Body of pancreas (tissue), 4 donors: ENCODE results near the gene SH3PXD2B. TPM values are rescaled to one million over a fixed set of nuclear protein-coding genes. Genes with fewer than 3 reads are reported as not detected.

ENCODE experiments used
- ATAC-seq: fragments of 150-250 bp; one replicate; pipeline ENCODE4 v1.9.1; 2016
- DNase-seq, 4 donors: peaks; one replicate each; pipeline ENCODE4 v3.0.0-alpha.2; 2019
- H3K27ac ChIP-seq, 4 donors: fragments of 200-600 bp; sonication (generic); 1 replicate in 3 of 4; 2 replicates in 1 of 4; pipeline versions ENCODE4 v1.5.1 to v1.6.1; 2016 to 2019; ENCODE audit warnings: mild to moderate bottlenecking in 1 of 4, mixed read lengths in 1 of 4, moderate library complexity in 1 of 4
- H3K27me3 ChIP-seq, 2 donors: fragments of 200-600 bp; sonication (generic); one replicate each; pipeline ENCODE4 v1.6.0; 2016; ENCODE audit warnings: mild to moderate bottlenecking in 1 of 2
- H3K36me3 ChIP-seq, 2 donors: fragments of 200-600 bp; sonication (generic); replicated peaks in 1 of 2; 2 replicates each; pipeline ENCODE4 v1.5.1; 2016; ENCODE audit warnings: low read depth in 2 of 2; ENCODE audit not compliant: insufficient read depth in 1 of 2
- H3K4me1 ChIP-seq: fragments of 200-600 bp; sonication (generic); one replicate; pipeline ENCODE4 v1.6.0; 2016
- H3K4me3 ChIP-seq, 2 donors: fragments of 200-600 bp; sonication (generic); 1 replicate in 1 of 2; 2 replicates in 1 of 2; pipeline ENCODE4 v1.5.1; 2016 to 2019
- H3K9me3 ChIP-seq, 3 donors: fragments of 200-600 bp; sonication (generic); 1 replicate in 2 of 3; 2 replicates in 1 of 3; pipeline ENCODE4 v1.5.1; 2016
- CTCF ChIP-seq, 7 experiments: fragments of 450-650 bp in 4 of 7; fragments of 200-600 bp in 3 of 7; sonication (generic) in 3 of 7; IDR thresholded peaks; one replicate each; pipeline ENCODE4 v1.5.1; 2016 to 2019; ENCODE audit warnings: antibody characterized with exemption in 7 of 7
- POLR2A ChIP-seq, 3 donors: fragments of 450-650 bp; IDR thresholded peaks; one replicate each; pipeline ENCODE4 v1.6.1; 2016; ENCODE audit warnings: antibody characterized with exemption in 3 of 3, mild to moderate bottlenecking in 2 of 3
- WGBS, 2 donors: methylation state at CpG; one replicate each; pipeline ENCODE4 v1.1.5; 2017; 5-methylcytosine and 5-hydroxymethylcytosine counted together
- intact Hi-C: fragments of 100-400 bp; cut with DNase I; formaldehyde crosslinking; loops from one replicate; pipeline ENCODE4 v1.15.1; 2023
- total RNA-seq, 2 donors: library from RNA; depleted of rRNA; stranded (reverse); fragments of >200 nt; gene quantifications; one replicate each; pipeline ENCODE4 v1.1.0, GENCODE V29; 2016

The SH3PXD2B gene
- total RNA-seq, 2 donors from 2014 or later = 9.9 to 16.9 TPM

GRCh38 chr5:172385010-172385563 lies 69.2 kb downstream of the SH3PXD2B start:
- DNase-seq (no peak), ATAC-seq (no peak)
- H3K36me3 ChIP-seq = no peaks in the 10 kb centered on the region
- no peak overlapping the region for H3K4me3 ChIP-seq
- H3K4me1 ChIP-seq = peaks cover 17% of the 10 kb centered on the region
- intact Hi-C loops = no loop called here
- TF ChIP-seq CTCF (IDR thresholded peaks at IDR 0.05) (no peak), POLR2A (IDR thresholded peaks at IDR 0.05) (no peak)
- no peaks in the 10 kb centered on the region for H3K27me3 ChIP-seq
- no peaks in the 10 kb centered on the region for H3K9me3 ChIP-seq
- no peak overlapping the region for H3K27ac ChIP-seq
- WGBS, 2 donors = 83 to 90% methylated on average over 5 of the region's 5 CpGs

GRCh38 chr5:172383191-172383802 lies 71.0 kb downstream of the SH3PXD2B start:
- intact Hi-C loops = no loop called here
- Histone ChIP-seq H3K27ac (peak overlapping the region; percentile 17 to 59 (median 58)), H3K4me1 (peaks cover 17% of the 10 kb centered on the region), H3K4me3 (no peak overlapping the region), H3K27me3 (no peaks in the 10 kb centered on the region), H3K36me3 (no peaks in the 10 kb centered on the region), H3K9me3 (no peaks in the 10 kb centered on the region)
- WGBS, 2 donors = 21 to 34% methylated on average over 6 of the region's 6 CpGs
- TF ChIP-seq CTCF (IDR thresholded peaks at IDR 0.05) (no peak), POLR2A (IDR thresholded peaks at IDR 0.05) (no peak)
- ATAC-seq = peak; percentile 91
- peak; percentile 53 to 75 (median 74) for DNase-seq

GRCh38 chr5:172380987-172381643 lies 73.2 kb downstream of the SH3PXD2B start:
- peak; percentile 37 to 74 (median 54) for DNase-seq
- Histone ChIP-seq H3K9me3 (no peaks in the 10 kb centered on the region), H3K36me3 (no peaks in the 10 kb centered on the region), H3K27ac (no peak overlapping the region), H3K4me3 (no peak overlapping the region), H3K4me1 (peaks cover 17% of the 10 kb centered on the region), H3K27me3 (no peaks in the 10 kb centered on the region)
- no peak for TF ChIP-seq CTCF (IDR thresholded peaks at IDR 0.05)
- TF ChIP-seq POLR2A (IDR thresholded peaks at IDR 0.05) = no peak
- intact Hi-C loops = no loop called here
- WGBS, 2 donors = 79 to 87% methylated on average over 15 to 21 of the region's 21 CpGs
- no peak for ATAC-seq

- ATAC-seq (no peak), DNase-seq (no peak)
- intact Hi-C loops = no loop called here
- no peaks in the 10 kb centered on the region for H3K9me3 ChIP-seq
- TF ChIP-seq CTCF (IDR thresholded peaks at IDR 0.05) (no peak), POLR2A (IDR thresholded peaks at IDR 0.05) (no peak)
- 76 to 83% methylated on average over 18 of the region's 18 CpGs for WGBS, 2 donors
- peaks cover 17% of the 10 kb centered on the region for H3K4me1 ChIP-seq
- H3K27me3 ChIP-seq = no peaks in the 10 kb centered on the region
- no peak overlapping the region for H3K27ac ChIP-seq
- no peaks in the 10 kb centered on the region for H3K36me3 ChIP-seq
- no peak overlapping the region for H3K4me3 ChIP-seq
Measured at GRCh38 chr5:172380301-172380986, 73.9 kb downstream of the SH3PXD2B start.
